ENCODE results near the gene ASH1L. TPM values are rescaled to one million over a fixed set of nuclear protein-coding genes. Genes with fewer than 3 reads are reported as not detected.

ASH1L gene
- total and polyA plus RNA-seq, 9 of the 15 experiments (the other 6 are each of a cell fraction or from before 2014, with no cell fraction given) = 2.0 to 23.3 (median 14.6) TPM

DNA sequence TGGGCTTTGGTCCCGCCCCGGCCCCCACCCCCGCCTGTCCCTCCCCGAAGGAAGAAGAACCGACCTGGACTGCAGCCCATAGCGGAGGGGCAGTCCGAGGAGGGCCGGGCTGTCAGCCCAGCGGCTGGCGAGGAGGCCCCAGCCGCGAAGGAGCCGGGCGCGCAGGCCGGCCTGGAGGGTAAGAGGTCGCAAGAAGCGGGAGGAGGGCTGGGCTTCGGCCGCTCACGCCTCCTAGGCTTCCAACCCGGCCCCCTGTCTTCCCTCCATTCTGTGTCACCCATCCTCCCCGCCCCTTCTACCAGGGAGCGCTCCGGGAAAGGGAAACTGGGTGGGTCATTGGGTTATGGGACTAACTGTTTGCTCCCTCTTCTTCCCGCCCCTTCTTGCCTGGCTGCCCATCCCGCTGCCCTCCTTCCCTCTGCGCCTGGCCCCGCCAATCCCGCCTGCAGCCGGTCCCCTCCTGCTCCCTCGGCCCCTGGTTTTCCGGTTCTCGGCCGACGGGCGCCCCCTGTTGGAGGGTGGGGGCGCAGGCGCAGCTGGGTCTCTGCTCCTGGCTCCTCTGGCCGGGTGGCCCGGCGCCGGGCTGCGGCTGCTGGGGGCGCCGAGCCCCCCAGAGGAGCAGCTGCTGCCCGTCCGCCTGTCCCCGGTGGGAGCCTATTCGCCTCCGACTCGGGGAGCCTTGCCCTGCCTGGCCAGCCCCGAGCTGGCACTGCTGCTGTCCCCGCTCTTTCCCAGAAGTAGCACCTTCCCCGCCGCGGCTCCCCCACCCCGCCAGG, 239.5 kb downstream of the ASH1L start (continued):
- TF ChIP-seq, protein P1, sequence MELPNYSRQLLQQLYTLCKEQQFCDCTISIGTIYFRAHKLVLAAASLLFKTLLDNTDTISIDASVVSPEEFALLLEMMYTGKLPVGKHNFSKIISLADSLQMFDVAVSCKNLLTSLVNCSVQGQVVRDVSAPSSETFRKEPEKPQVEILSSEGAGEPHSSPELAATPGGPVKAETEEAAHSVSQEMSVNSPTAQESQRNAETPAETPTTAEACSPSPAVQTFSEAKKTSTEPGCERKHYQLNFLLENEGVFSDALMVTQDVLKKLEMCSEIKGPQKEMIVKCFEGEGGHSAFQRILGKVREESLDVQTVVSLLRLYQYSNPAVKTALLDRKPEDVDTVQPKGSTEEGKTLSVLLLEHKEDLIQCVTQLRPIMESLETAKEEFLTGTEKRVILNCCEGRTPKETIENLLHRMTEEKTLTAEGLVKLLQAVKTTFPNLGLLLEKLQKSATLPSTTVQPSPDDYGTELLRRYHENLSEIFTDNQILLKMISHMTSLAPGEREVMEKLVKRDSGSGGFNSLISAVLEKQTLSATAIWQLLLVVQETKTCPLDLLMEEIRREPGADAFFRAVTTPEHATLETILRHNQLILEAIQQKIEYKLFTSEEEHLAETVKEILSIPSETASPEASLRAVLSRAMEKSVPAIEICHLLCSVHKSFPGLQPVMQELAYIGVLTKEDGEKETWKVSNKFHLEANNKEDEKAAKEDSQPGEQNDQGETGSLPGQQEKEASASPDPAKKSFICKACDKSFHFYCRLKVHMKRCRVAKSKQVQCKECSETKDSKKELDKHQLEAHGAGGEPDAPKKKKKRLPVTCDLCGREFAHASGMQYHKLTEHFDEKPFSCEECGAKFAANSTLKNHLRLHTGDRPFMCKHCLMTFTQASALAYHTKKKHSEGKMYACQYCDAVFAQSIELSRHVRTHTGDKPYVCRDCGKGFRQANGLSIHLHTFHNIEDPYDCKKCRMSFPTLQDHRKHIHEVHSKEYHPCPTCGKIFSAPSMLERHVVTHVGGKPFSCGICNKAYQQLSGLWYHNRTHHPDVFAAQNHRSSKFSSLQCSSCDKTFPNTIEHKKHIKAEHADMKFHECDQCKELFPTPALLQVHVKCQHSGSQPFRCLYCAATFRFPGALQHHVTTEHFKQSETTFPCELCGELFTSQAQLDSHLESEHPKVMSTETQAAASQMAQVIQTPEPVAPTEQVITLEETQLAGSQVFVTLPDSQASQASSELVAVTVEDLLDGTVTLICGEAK (IDR thresholded peaks at IDR 0.05) = peak; percentile 71
- TF ChIP-seq, protein P1 (CRISPR knock-in tag; IDR thresholded peaks at IDR 0.05) = no peak
- TF ChIP-seq TEAD1 (CRISPR knock-in tag; IDR thresholded peaks at IDR 0.05) (0 out of 4 replicates have a peak, but pooled peaks of 1 of the 2 experiments have one; percentile 39), PML (IDR thresholded peaks at IDR 0.05; ENCODE audit: low read length) (no peak), NRF1 (conservative IDR thresholded peaks at IDR 0.05 in 1 of 2, IDR thresholded peaks at IDR 0.05 in 1 of 2) (peak; percentile 87 to 89), XRCC5 (IDR thresholded peaks at IDR 0.05; ENCODE audit: low read depth, low read length) (0 out of 2 replicates have a peak, but pooled peaks have one; percentile 54), E2F3 (CRISPR knock-in tag; IDR thresholded peaks at IDR 0.05) (0 out of 2 replicates have a peak, but pooled peaks have one; percentile 23)
- TF ChIP-seq, protein P2, sequence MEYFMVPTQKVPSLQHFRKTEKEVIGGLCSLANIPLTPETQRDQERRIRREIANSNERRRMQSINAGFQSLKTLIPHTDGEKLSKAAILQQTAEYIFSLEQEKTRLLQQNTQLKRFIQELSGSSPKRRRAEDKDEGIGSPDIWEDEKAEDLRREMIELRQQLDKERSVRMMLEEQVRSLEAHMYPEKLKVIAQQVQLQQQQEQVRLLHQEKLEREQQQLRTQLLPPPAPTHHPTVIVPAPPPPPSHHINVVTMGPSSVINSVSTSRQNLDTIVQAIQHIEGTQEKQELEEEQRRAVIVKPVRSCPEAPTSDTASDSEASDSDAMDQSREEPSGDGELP (CRISPR knock-in tag; IDR thresholded peaks at IDR 0.05; ENCODE audit: borderline replicate concordance) = peak; percentile 93
- TF ChIP-seq, protein P3, sequence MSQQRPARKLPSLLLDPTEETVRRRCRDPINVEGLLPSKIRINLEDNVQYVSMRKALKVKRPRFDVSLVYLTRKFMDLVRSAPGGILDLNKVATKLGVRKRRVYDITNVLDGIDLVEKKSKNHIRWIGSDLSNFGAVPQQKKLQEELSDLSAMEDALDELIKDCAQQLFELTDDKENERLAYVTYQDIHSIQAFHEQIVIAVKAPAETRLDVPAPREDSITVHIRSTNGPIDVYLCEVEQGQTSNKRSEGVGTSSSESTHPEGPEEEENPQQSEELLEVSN (IDR thresholded peaks at IDR 0.05; ENCODE audit: borderline replicate concordance in 1 of 2, extremely low read depth in 1 of 2, insufficient read depth in 1 of 2, insufficient read length in 1 of 2, low read depth in 1 of 2, low read length in 1 of 2, poor library complexity in 1 of 2, severe bottlenecking in 1 of 2) = peak; percentile 45 to 48
- TF ChIP-seq, protein P4, sequence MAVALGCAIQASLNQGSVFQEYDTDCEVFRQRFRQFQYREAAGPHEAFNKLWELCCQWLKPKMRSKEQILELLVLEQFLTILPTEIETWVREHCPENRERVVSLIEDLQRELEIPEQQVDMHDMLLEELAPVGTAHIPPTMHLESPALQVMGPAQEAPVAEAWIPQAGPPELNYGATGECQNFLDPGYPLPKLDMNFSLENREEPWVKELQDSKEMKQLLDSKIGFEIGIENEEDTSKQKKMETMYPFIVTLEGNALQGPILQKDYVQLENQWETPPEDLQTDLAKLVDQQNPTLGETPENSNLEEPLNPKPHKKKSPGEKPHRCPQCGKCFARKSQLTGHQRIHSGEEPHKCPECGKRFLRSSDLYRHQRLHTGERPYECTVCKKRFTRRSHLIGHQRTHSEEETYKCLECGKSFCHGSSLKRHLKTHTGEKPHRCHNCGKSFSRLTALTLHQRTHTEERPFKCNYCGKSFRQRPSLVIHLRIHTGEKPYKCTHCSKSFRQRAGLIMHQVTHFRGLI (CRISPR knock-in tag; IDR thresholded peaks at IDR 0.05) = no peak
- TF ChIP-seq, protein P5, sequence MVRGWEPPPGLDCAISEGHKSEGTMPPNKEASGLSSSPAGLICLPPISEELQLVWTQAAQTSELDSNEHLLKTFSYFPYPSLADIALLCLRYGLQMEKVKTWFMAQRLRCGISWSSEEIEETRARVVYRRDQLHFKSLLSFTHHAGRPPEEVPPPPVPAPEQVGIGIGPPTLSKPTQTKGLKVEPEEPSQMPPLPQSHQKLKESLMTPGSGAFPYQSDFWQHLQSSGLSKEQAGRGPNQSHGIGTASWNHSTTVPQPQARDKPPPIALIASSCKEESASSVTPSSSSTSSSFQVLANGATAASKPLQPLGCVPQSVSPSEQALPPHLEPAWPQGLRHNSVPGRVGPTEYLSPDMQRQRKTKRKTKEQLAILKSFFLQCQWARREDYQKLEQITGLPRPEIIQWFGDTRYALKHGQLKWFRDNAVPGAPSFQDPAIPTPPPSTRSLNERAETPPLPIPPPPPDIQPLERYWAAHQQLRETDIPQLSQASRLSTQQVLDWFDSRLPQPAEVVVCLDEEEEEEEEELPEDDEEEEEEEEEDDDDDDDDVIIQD (CRISPR knock-in tag; IDR thresholded peaks at IDR 0.05) = no peak
